ENCODE data around the gene DBR1. TPM values are rescaled to one million over a fixed set of nuclear protein-coding genes. Genes with fewer than 3 reads are reported as not detected.

The DBR1 gene
- total and polyA plus RNA-seq, 7 experiments from 2014 or later, result 14.7 to 28.2 (median 20.8) TPM

GRCh38 chr3:138202945-138203701, 28.4 kb upstream of the DBR1 start:
- H3K36me3 Mint-ChIP-seq, result peaks cover 3 to 40% (median 16%) of the 10 kb centered on the region in 5 donors
- peaks cover 0 to 2% (median 0%) of the 10 kb centered on the region in 11 donors for H3K9me3 Mint-ChIP-seq
- ChIA-PET POLR2A (interaction anchor here (1.4 kb wide), 1 partner anchor 16 kb away, joined by 6 read pairs; the partner anchor contains the start of gene ARMC8), CTCF (no interaction called here)
- H3K27me3 ChIP-seq (ENCODE audit: control insufficient read depth in 2 of 2, insufficient read depth in 2 of 2, low read length in 2 of 2), result no peaks in the 10 kb centered on the region
- no peak for ATAC-seq
- no peak overlapping the region for H3K27ac ChIP-seq (ENCODE audit: low read depth, low read length)
- no peaks in the 10 kb centered on the region for H3K9me3 ChIP-seq (ENCODE audit: control insufficient read depth in 2 of 3, low read length in 3 of 3)
- peak overlapping the region in 1 of 9 donors; percentile 27 for H3K27ac Mint-ChIP-seq
- intact Hi-C loops (cut with micrococcal nuclease), result no loop called here
- no peaks in the 10 kb centered on the region for H3K4me1 ChIP-seq (ENCODE audit: control insufficient read depth in 2 of 2, insufficient read depth in 2 of 2, low read length in 2 of 2)
- no peak for DNase-seq
- H3K4me1 Mint-ChIP-seq, result peaks cover 17 to 81% (median 74%) of the 10 kb centered on the region in 7 donors
- H3K4me3 ChIP-seq (ENCODE audit: low read length), result no peak overlapping the region
- no peaks in the 10 kb centered on the region for H3K27me3 Mint-ChIP-seq
- no peaks in the 10 kb centered on the region for H3K36me3 ChIP-seq (ENCODE audit: control insufficient read depth in 2 of 3, insufficient read depth in 3 of 3, low read length in 3 of 3)
- H3K4me3 Mint-ChIP-seq, result peak overlapping the region in 1 of 10 donors; percentile 43

- no peak overlapping the region for H3K27ac ChIP-seq (ENCODE audit: low read depth, low read length)
- ChIA-PET POLR2A (no interaction called here), CTCF (no interaction called here)
- intact Hi-C loops (cut with micrococcal nuclease), result no loop called here
- no peak for DNase-seq
- ATAC-seq, result no peak
- Mint-ChIP-seq H3K36me3 (peaks cover 0 to 32% (median 13%) of the 10 kb centered on the region in 5 donors), H3K9me3 (no peaks in the 10 kb centered on the region), H3K4me1 (peaks cover 20 to 81% (median 74%) of the 10 kb centered on the region in 7 donors), H3K4me3 (no peak overlapping the region), H3K27ac (no peak overlapping the region), H3K27me3 (no peaks in the 10 kb centered on the region)
- H3K9me3 ChIP-seq (ENCODE audit: control insufficient read depth in 2 of 3, low read length in 3 of 3), result no peaks in the 10 kb centered on the region
- H3K27me3 ChIP-seq (ENCODE audit: control insufficient read depth in 2 of 2, insufficient read depth in 2 of 2, low read length in 2 of 2), result no peaks in the 10 kb centered on the region
- H3K36me3 ChIP-seq (ENCODE audit: control insufficient read depth in 2 of 3, insufficient read depth in 3 of 3, low read length in 3 of 3), result peaks cover 0 to 3% (median 0%) of the 10 kb centered on the region in 3 experiments
- H3K4me3 ChIP-seq (ENCODE audit: low read length), result no peak overlapping the region
- H3K4me1 ChIP-seq (ENCODE audit: control insufficient read depth in 2 of 2, insufficient read depth in 2 of 2, low read length in 2 of 2), result no peaks in the 10 kb centered on the region
These were observed 25.7 kb upstream of the DBR1 start for GRCh38 chr3:138200424-138200823.

GRCh38 chr3:138199851-138200250, 25.1 kb upstream of the DBR1 start:
- peak; percentile 44 for ATAC-seq
- H3K27me3 Mint-ChIP-seq, result no peaks in the 10 kb centered on the region
- no peak overlapping the region for H3K4me3 ChIP-seq (ENCODE audit: low read length)
- H3K9me3 Mint-ChIP-seq, result no peaks in the 10 kb centered on the region
- CTCF ChIA-PET, result no interaction called here
- POLR2A ChIA-PET, result no interaction called here
- no peaks in the 10 kb centered on the region for H3K27me3 ChIP-seq (ENCODE audit: control insufficient read depth in 2 of 2, insufficient read depth in 2 of 2, low read length in 2 of 2)
- H3K36me3 Mint-ChIP-seq, result peaks cover 0 to 30% (median 13%) of the 10 kb centered on the region in 5 donors
- peaks cover 0 to 5% (median 0%) of the 10 kb centered on the region in 3 experiments for H3K36me3 ChIP-seq (ENCODE audit: control insufficient read depth in 2 of 3, insufficient read depth in 3 of 3, low read length in 3 of 3)
- peaks cover 20 to 79% (median 72%) of the 10 kb centered on the region in 7 donors for H3K4me1 Mint-ChIP-seq
- H3K27ac Mint-ChIP-seq, result no peak overlapping the region
- peak overlapping the region in 2 of 10 donors; percentile 4 to 20 for H3K4me3 Mint-ChIP-seq
- DNase-seq, result no peak
- H3K9me3 ChIP-seq (ENCODE audit: control insufficient read depth in 2 of 3, low read length in 3 of 3), result no peaks in the 10 kb centered on the region
- no peaks in the 10 kb centered on the region for H3K4me1 ChIP-seq (ENCODE audit: control insufficient read depth in 2 of 2, insufficient read depth in 2 of 2, low read length in 2 of 2)
- intact Hi-C loops (cut with micrococcal nuclease), result no loop called here
- no peak overlapping the region for H3K27ac ChIP-seq (ENCODE audit: low read depth, low read length)

- H3K4me1 Mint-ChIP-seq, result peaks cover 17 to 68% (median 56%) of the 10 kb centered on the region in 7 donors
- POLR2A ChIA-PET, result no interaction called here
- no peak overlapping the region for H3K4me3 Mint-ChIP-seq
These were observed 22.8 kb upstream of the DBR1 start for GRCh38 chr3:138197524-138197923.

GRCh38 chr3:138197058-138197457, 22.3 kb upstream of the DBR1 start:
- peak overlapping the region in 1 of 10 donors; percentile 23 for H3K4me3 Mint-ChIP-seq
- Histone ChIP-seq H3K4me3 (ENCODE audit: low read length) (no peak overlapping the region), H3K4me1 (ENCODE audit: control insufficient read depth in 2 of 2, insufficient read depth in 2 of 2, low read length in 2 of 2) (no peaks in the 10 kb centered on the region), H3K27ac (ENCODE audit: low read depth, low read length) (no peak overlapping the region), H3K36me3 (ENCODE audit: control insufficient read depth in 2 of 3, insufficient read depth in 3 of 3, low read length in 3 of 3) (peaks cover 0 to 9% (median 0%) of the 10 kb centered on the region in 3 experiments), H3K27me3 (ENCODE audit: control insufficient read depth in 2 of 2, insufficient read depth in 2 of 2, low read length in 2 of 2) (no peaks in the 10 kb centered on the region), H3K9me3 (ENCODE audit: control insufficient read depth in 2 of 3, low read length in 3 of 3) (no peaks in the 10 kb centered on the region)
- intact Hi-C loops (cut with micrococcal nuclease), result no loop called here
- peaks cover 17 to 66% (median 53%) of the 10 kb centered on the region in 7 donors for H3K4me1 Mint-ChIP-seq
- no peak overlapping the region for H3K27ac Mint-ChIP-seq
- ChIA-PET POLR2A (no interaction called here), CTCF (interaction anchor here (0.7 kb wide), 1 partner anchor 261 kb away, joined by 5 read pairs; no protein-coding TSS in a partner anchor)
- peak; percentile 34 for ATAC-seq
- H3K36me3 Mint-ChIP-seq, result peaks cover 0 to 20% (median 11%) of the 10 kb centered on the region in 5 donors
- H3K27me3 Mint-ChIP-seq, result no peaks in the 10 kb centered on the region
- DNase-seq, result no peak
- no peaks in the 10 kb centered on the region for H3K9me3 Mint-ChIP-seq

More at GRCh38 chr3:138197524-138197923, 22.8 kb upstream of the DBR1 start:
- Mint-ChIP-seq H3K36me3 (peaks cover 0 to 21% (median 11%) of the 10 kb centered on the region in 5 donors), H3K9me3 (no peaks in the 10 kb centered on the region), H3K27me3 (no peaks in the 10 kb centered on the region), H3K27ac (no peak overlapping the region)
- ATAC-seq (no peak), DNase-seq (no peak)
- intact Hi-C loops (cut with micrococcal nuclease), result no loop called here
- Histone ChIP-seq H3K4me3 (ENCODE audit: low read length) (no peak overlapping the region), H3K4me1 (ENCODE audit: control insufficient read depth in 2 of 2, insufficient read depth in 2 of 2, low read length in 2 of 2) (no peaks in the 10 kb centered on the region), H3K9me3 (ENCODE audit: control insufficient read depth in 2 of 3, low read length in 3 of 3) (no peaks in the 10 kb centered on the region), H3K36me3 (ENCODE audit: control insufficient read depth in 2 of 3, insufficient read depth in 3 of 3, low read length in 3 of 3) (peaks cover 0 to 7% (median 0%) of the 10 kb centered on the region in 3 experiments), H3K27ac (ENCODE audit: low read depth, low read length) (no peak overlapping the region), H3K27me3 (ENCODE audit: control insufficient read depth in 2 of 2, insufficient read depth in 2 of 2, low read length in 2 of 2) (no peaks in the 10 kb centered on the region)
- CTCF ChIA-PET, result no interaction called here

- POLR2A ChIA-PET, result interaction anchor here (0.6 kb wide), 1 partner anchor 20 kb away, joined by 3 read pairs; no protein-coding TSS in a partner anchor
These were observed 21.3 kb upstream of the DBR1 start for GRCh38 chr3:138196023-138196422.

More at GRCh38 chr3:138196023-138196422, 21.3 kb upstream of the DBR1 start:
- H3K9me3 ChIP-seq (ENCODE audit: control insufficient read depth in 2 of 3, low read length in 3 of 3), result no peaks in the 10 kb centered on the region
- H3K4me3 ChIP-seq (ENCODE audit: low read length), result no peak overlapping the region
- peaks cover 0 to 9% (median 0%) of the 10 kb centered on the region in 3 experiments for H3K36me3 ChIP-seq (ENCODE audit: control insufficient read depth in 2 of 3, insufficient read depth in 3 of 3, low read length in 3 of 3)
- DNase-seq (no peak), ATAC-seq (no peak)
- peaks cover 19 to 66% (median 52%) of the 10 kb centered on the region in 7 donors for H3K4me1 Mint-ChIP-seq
- no peaks in the 10 kb centered on the region for H3K4me1 ChIP-seq (ENCODE audit: control insufficient read depth in 2 of 2, insufficient read depth in 2 of 2, low read length in 2 of 2)
- no peak overlapping the region for H3K27ac Mint-ChIP-seq
- no peak overlapping the region for H3K4me3 Mint-ChIP-seq
- no peaks in the 10 kb centered on the region for H3K27me3 ChIP-seq (ENCODE audit: control insufficient read depth in 2 of 2, insufficient read depth in 2 of 2, low read length in 2 of 2)
- intact Hi-C loops (cut with micrococcal nuclease), result no loop called here
- no peaks in the 10 kb centered on the region for H3K9me3 Mint-ChIP-seq
- peaks cover 0 to 19% (median 16%) of the 10 kb centered on the region in 5 donors for H3K36me3 Mint-ChIP-seq
- H3K27me3 Mint-ChIP-seq, result no peaks in the 10 kb centered on the region
- CTCF ChIA-PET, result no interaction called here
- no peak overlapping the region for H3K27ac ChIP-seq (ENCODE audit: low read depth, low read length)

Data from naive thymus-derived CD4-positive, alpha-beta T cell (primary cell).